GM23338 (cell line): ENCODE data around the gene UBE2QL1.

Experiments used
- CREB1 ChIP-seq: fragments of 250-450 bp; sonication (Bioruptor Pico); IDR thresholded peaks from 2 replicates; pipeline ENCODE4 v1.5.0; 2020; ENCODE audit warnings: low read depth, mild to moderate bottlenecking, moderate library complexity
- CTCF ChIP-seq, 2 experiments: fragments of 200-600 bp in 1 of 2; sonication (generic) in 1 of 2; conservative IDR thresholded peaks; 2 replicates each; pipeline versions ENCODE4 v1.5.1 to v1.6.1; 2016 to 2017; ENCODE audit warnings: antibody characterized with exemption in 2 of 2, low read depth in 2 of 2, mild to moderate bottlenecking in 2 of 2, moderate library complexity in 1 of 2
- EZH2 ChIP-seq: fragments of 200-600 bp; sonication (generic); IDR thresholded peaks from one replicate; pipeline ENCODE4 v1.8.0; 2017; ENCODE audit warnings: antibody characterized with exemption, mild to moderate bottlenecking, low read depth; ENCODE audit not compliant: unreplicated experiment
- EZH2phosphoT487 ChIP-seq: fragments of 200-600 bp; sonication (generic); IDR thresholded peaks from one replicate; pipeline ENCODE4 v1.8.1; 2018; ENCODE audit warnings: antibody characterized with exemption; ENCODE audit not compliant: unreplicated experiment
- NANOG ChIP-seq: IDR thresholded peaks from 2 replicates; pipeline ENCODE4 v1.6.1; 2016; ENCODE audit warnings: antibody characterized with exemption, borderline replicate concordance
- POLR2AphosphoS5 ChIP-seq: IDR thresholded peaks from 2 replicates; pipeline ENCODE4 v1.6.1; 2016; ENCODE audit warnings: antibody characterized with exemption, low read depth
- REST ChIP-seq: IDR thresholded peaks from one replicate; pipeline ENCODE4 v1.6.1; 2018; ENCODE audit warnings: antibody characterized with exemption; ENCODE audit not compliant: unreplicated experiment
- STAT1 ChIP-seq: IDR thresholded peaks from one replicate; pipeline ENCODE4 v1.6.1; 2016; ENCODE audit warnings: antibody characterized with exemption; ENCODE audit not compliant: unreplicated experiment

- TF ChIP-seq CTCF (conservative IDR thresholded peaks at IDR 0.05; ENCODE audit: low read depth in 2 of 2) (no peak), NANOG (no peak), CREB1 (CRISPR knock-in tag) (no peak), EZH2phosphoT487 (no peak), POLR2AphosphoS5 (no peak), REST (no peak), EZH2 (no peak), STAT1 (no peak)
These were observed 60.3 kb downstream of the UBE2QL1 start for GRCh38 chr5:6508931-6509330.
